ENCODE results near the gene CREB3. TPM values are rescaled to one million over a fixed set of nuclear protein-coding genes. Genes with fewer than 3 reads are reported as not detected.

CREB3 gene
- total RNA-seq, 1 experiment from 2014 or later, result 26.5 TPM

GRCh38 chr9:35713578-35713977, 18.9 kb upstream of the CREB3 start:
- H3K9me3 Mint-ChIP-seq (ENCODE audit: low read depth, unreplicated experiment), result no peaks in the 10 kb centered on the region
- CTCF ChIA-PET, result no interaction called here
- TF ChIP-seq, protein P1, sequence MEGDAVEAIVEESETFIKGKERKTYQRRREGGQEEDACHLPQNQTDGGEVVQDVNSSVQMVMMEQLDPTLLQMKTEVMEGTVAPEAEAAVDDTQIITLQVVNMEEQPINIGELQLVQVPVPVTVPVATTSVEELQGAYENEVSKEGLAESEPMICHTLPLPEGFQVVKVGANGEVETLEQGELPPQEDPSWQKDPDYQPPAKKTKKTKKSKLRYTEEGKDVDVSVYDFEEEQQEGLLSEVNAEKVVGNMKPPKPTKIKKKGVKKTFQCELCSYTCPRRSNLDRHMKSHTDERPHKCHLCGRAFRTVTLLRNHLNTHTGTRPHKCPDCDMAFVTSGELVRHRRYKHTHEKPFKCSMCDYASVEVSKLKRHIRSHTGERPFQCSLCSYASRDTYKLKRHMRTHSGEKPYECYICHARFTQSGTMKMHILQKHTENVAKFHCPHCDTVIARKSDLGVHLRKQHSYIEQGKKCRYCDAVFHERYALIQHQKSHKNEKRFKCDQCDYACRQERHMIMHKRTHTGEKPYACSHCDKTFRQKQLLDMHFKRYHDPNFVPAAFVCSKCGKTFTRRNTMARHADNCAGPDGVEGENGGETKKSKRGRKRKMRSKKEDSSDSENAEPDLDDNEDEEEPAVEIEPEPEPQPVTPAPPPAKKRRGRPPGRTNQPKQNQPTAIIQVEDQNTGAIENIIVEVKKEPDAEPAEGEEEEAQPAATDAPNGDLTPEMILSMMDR (IDR thresholded peaks at IDR 0.05; ENCODE audit: unreplicated experiment), result no peak
- DNase-seq, result no peak
- H3K27ac Mint-ChIP-seq (ENCODE audit: unreplicated experiment), result no peak overlapping the region
- no peak overlapping the region for H3K4me3 Mint-ChIP-seq (ENCODE audit: low read depth, unreplicated experiment)
- intact Hi-C loops (cut with micrococcal nuclease; ENCODE audit: unreplicated experiment), result no loop called here
- no peaks in the 10 kb centered on the region for H3K27me3 Mint-ChIP-seq (ENCODE audit: unreplicated experiment)
- peaks cover 54% of the 10 kb centered on the region for H3K36me3 Mint-ChIP-seq (ENCODE audit: insufficient read depth, unreplicated experiment)
- BruUV-seq (replicated peaks), result no TSS peak
- no peaks in the 10 kb centered on the region for H3K4me1 Mint-ChIP-seq (ENCODE audit: low read depth, unreplicated experiment)

GRCh38 chr9:35714123-35714522, 18.3 kb upstream of the CREB3 start:
- Mint-ChIP-seq H3K36me3 (ENCODE audit: insufficient read depth, unreplicated experiment) (peaks cover 49% of the 10 kb centered on the region), H3K9me3 (ENCODE audit: low read depth, unreplicated experiment) (no peaks in the 10 kb centered on the region), H3K27ac (ENCODE audit: unreplicated experiment) (no peak overlapping the region), H3K4me1 (ENCODE audit: low read depth, unreplicated experiment) (no peaks in the 10 kb centered on the region), H3K27me3 (ENCODE audit: unreplicated experiment) (no peaks in the 10 kb centered on the region), H3K4me3 (ENCODE audit: low read depth, unreplicated experiment) (no peak overlapping the region)
- TF ChIP-seq, protein P1 (IDR thresholded peaks at IDR 0.05; ENCODE audit: unreplicated experiment), result no peak
- no peak for DNase-seq
- CTCF ChIA-PET, result no interaction called here
- intact Hi-C loops (cut with micrococcal nuclease; ENCODE audit: unreplicated experiment), result no loop called here
- no TSS peak for BruUV-seq (replicated peaks)

DNA sequence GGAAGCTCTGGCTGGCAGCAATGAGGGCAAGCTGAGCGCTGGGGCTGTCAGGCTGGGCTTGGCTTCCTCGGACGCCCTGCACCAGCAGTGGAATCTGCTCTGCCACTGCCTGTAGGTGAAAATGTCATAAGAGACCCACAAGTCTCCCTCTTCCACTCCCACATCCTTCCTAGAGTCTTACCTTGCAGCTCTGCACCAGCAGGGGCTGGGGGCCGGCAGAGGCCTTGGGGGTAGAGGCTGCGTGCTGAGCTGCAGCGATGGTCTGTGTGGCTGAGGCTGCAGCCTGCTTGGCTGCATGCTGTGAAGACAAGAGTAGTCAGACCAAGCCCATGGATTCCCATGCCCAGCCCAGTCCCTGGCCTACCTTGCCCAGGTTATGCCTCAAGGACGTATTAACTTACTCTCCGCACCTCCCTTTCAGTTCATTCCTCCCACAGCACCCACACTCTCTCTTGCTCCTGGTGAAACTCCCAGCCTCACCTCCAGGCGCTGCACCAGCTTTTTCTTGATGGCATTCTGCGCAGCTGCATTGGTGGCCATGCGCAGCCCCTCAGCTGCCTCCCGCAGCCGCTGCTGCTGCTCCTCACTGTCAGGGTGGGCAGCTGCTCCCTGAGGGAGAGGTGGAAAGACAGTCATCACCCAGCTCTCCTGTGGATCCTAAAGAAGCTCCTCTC, 17.8 kb upstream of the CREB3 start:
- H3K9me3 Mint-ChIP-seq (ENCODE audit: low read depth, unreplicated experiment), result no peaks in the 10 kb centered on the region
- H3K4me1 Mint-ChIP-seq (ENCODE audit: low read depth, unreplicated experiment), result no peaks in the 10 kb centered on the region
- intact Hi-C loops (cut with micrococcal nuclease; ENCODE audit: unreplicated experiment), result no loop called here
- CTCF ChIA-PET, result no interaction called here
- H3K4me3 Mint-ChIP-seq (ENCODE audit: low read depth, unreplicated experiment), result no peak overlapping the region
- BruUV-seq (replicated peaks), result no TSS peak
- no peak overlapping the region for H3K27ac Mint-ChIP-seq (ENCODE audit: unreplicated experiment)
- no peak for DNase-seq
- no peaks in the 10 kb centered on the region for H3K27me3 Mint-ChIP-seq (ENCODE audit: unreplicated experiment)
- peaks cover 44% of the 10 kb centered on the region for H3K36me3 Mint-ChIP-seq (ENCODE audit: insufficient read depth, unreplicated experiment)
- TF ChIP-seq, protein P1 (IDR thresholded peaks at IDR 0.05; ENCODE audit: unreplicated experiment), result no peak

DNA sequence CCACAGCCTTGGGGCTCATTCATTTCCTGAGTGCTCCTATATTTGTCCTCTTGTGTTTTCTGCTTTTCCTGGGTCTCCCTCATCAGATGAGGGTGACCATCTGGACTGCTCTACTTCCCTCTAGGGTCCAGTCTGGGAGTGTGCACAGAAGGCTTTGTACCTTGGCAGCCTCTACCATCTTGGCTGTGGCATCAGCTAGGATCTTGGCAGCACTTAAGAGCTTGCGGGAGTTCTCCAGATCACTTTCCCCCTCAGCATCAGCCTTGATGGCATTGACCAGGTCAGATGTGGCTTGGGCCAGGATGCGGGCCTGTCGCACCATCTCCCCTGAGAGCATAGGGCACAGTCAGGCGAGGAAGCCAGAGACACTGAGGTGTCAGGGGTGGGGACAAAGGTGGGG, 16.2 kb upstream of the CREB3 start:
- BruUV-seq (replicated peaks), result no TSS peak
- CTCF ChIA-PET, result no interaction called here
- no peak for DNase-seq
- peaks cover 44% of the 10 kb centered on the region for H3K36me3 Mint-ChIP-seq (ENCODE audit: insufficient read depth, unreplicated experiment)
- no peaks in the 10 kb centered on the region for H3K27me3 Mint-ChIP-seq (ENCODE audit: unreplicated experiment)
- H3K9me3 Mint-ChIP-seq (ENCODE audit: low read depth, unreplicated experiment), result no peaks in the 10 kb centered on the region
- no peaks in the 10 kb centered on the region for H3K4me1 Mint-ChIP-seq (ENCODE audit: low read depth, unreplicated experiment)
- intact Hi-C loops (cut with micrococcal nuclease; ENCODE audit: unreplicated experiment), result no loop called here
- H3K4me3 Mint-ChIP-seq (ENCODE audit: low read depth, unreplicated experiment), result no peak overlapping the region
- no peak overlapping the region for H3K27ac Mint-ChIP-seq (ENCODE audit: unreplicated experiment)
- TF ChIP-seq, protein P1 (IDR thresholded peaks at IDR 0.05; ENCODE audit: unreplicated experiment), result no peak

Data from Calu3 (cell line).